Right atrium auricular region (tissue), 2 donors: ENCODE data around the gene IQGAP1. TPM values are rescaled to one million over a fixed set of nuclear protein-coding genes. Genes with fewer than 3 reads are reported as not detected.
"Not testable (repeated sequence)": the region's sequence is repeated elsewhere in the genome, so short reads cannot be mapped to it uniquely, and the experiment has no call there.

ENCODE experiments used
- DNase-seq: peaks from one replicate; pipeline ENCODE4 v3.0.0-alpha.2; 2019; ENCODE audit warnings: low spot score
- H3K27ac ChIP-seq, 2 donors: fragments of 200-600 bp; sonication (generic); 1 replicate in 1 of 2; 2 replicates in 1 of 2; pipeline ENCODE4 v1.5.1; 2016 to 2019
- H3K27me3 ChIP-seq, 2 donors: fragments of 200-600 bp; sonication (generic); one replicate each; pipeline versions ENCODE4 v1.5.1 to v1.6.0; 2017 to 2019
- H3K36me3 ChIP-seq: fragments of 200-600 bp; sonication (generic); one replicate; pipeline ENCODE4 v1.5.1; 2016
- H3K4me1 ChIP-seq, 2 donors: fragments of 200-600 bp; sonication (generic); one replicate each; pipeline versions ENCODE4 v1.5.1 to v1.6.0; 2017 to 2019
- H3K4me3 ChIP-seq, 2 donors: fragments of 200-600 bp; sonication (generic); 1 replicate in 1 of 2; 2 replicates in 1 of 2; pipeline ENCODE4 v1.5.1; 2017 to 2019; ENCODE audit warnings: mild to moderate bottlenecking in 1 of 2, moderate library complexity in 1 of 2
- H3K9me3 ChIP-seq, 2 donors: fragments of 200-600 bp; sonication (generic); one replicate each; pipeline ENCODE4 v1.5.1; 2019
- total RNA-seq, 2 donors: library from RNA; depleted of rRNA; stranded (reverse); fragments of >200 nt; gene quantifications; one replicate each; pipeline ENCODE4 v1.1.0, GENCODE V29; 2016
- TF ChIP-seq, protein P1 (sequence below), 2 donors: fragments of 200-600 bp; sonication (generic); IDR thresholded peaks; one replicate each; pipeline ENCODE4 v1.5.1; 2019; ENCODE audit warnings: antibody characterized with exemption in 2 of 2

The IQGAP1 gene
- total RNA-seq, 2 donors from 2014 or later = 56.5 to 96.3 TPM

DNA sequence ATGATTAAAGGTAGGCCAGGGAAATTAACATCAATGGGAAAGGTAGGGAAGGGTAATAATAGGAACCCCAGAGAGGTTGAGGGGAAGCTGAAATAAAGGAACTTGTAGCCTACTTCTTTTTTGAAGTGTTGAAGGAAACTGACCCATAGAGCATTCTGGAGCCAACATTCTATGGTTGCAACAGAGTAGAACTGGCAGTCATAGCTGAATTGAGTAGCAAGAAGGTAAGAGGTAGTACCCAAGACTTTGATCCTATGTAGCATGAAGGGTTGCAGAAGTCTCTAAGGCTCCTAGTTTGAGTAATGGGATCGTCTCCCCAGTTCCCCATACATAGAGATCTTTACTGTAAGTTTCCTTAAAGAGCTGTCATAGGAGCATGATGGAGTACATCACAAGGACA lies 43.4 kb upstream of the IQGAP1 start:
- H3K4me3 ChIP-seq = no peak overlapping the region
- peaks cover 0 to 19% of the 10 kb centered on the region in 2 donors for H3K4me1 ChIP-seq
- H3K27me3 ChIP-seq = no peaks in the 10 kb centered on the region
- H3K27ac ChIP-seq = peak overlapping the region in 1 of 2 donors; percentile 47
- no peaks in the 10 kb centered on the region for H3K36me3 ChIP-seq
- TF ChIP-seq, protein P1, sequence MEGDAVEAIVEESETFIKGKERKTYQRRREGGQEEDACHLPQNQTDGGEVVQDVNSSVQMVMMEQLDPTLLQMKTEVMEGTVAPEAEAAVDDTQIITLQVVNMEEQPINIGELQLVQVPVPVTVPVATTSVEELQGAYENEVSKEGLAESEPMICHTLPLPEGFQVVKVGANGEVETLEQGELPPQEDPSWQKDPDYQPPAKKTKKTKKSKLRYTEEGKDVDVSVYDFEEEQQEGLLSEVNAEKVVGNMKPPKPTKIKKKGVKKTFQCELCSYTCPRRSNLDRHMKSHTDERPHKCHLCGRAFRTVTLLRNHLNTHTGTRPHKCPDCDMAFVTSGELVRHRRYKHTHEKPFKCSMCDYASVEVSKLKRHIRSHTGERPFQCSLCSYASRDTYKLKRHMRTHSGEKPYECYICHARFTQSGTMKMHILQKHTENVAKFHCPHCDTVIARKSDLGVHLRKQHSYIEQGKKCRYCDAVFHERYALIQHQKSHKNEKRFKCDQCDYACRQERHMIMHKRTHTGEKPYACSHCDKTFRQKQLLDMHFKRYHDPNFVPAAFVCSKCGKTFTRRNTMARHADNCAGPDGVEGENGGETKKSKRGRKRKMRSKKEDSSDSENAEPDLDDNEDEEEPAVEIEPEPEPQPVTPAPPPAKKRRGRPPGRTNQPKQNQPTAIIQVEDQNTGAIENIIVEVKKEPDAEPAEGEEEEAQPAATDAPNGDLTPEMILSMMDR (IDR thresholded peaks at IDR 0.05) = no peak
- H3K9me3 ChIP-seq = no peaks in the 10 kb centered on the region
- no peak for DNase-seq

DNA sequence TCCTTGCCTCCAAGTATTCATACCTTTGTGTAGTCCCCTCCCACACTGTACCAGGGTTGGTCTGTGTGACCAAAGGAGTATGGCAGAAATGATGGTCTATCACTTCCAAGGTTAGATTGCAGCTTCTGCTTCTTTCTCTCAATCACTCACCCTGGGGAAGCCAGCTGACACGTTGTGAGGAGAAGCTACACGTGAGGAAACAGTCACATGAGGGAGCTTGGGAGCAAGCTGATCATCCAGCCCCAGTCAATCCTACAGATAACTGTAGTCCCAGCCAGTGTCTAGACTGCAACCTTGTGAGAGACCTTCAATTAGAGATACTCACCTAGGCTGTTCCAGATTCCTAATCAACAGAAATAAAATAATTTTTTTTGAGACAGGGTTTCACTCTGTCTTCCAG lies 42.2 kb upstream of the IQGAP1 start:
- no peak overlapping the region for H3K27ac ChIP-seq
- TF ChIP-seq, protein P1 (IDR thresholded peaks at IDR 0.05) = no peak
- no peak for DNase-seq

DNA sequence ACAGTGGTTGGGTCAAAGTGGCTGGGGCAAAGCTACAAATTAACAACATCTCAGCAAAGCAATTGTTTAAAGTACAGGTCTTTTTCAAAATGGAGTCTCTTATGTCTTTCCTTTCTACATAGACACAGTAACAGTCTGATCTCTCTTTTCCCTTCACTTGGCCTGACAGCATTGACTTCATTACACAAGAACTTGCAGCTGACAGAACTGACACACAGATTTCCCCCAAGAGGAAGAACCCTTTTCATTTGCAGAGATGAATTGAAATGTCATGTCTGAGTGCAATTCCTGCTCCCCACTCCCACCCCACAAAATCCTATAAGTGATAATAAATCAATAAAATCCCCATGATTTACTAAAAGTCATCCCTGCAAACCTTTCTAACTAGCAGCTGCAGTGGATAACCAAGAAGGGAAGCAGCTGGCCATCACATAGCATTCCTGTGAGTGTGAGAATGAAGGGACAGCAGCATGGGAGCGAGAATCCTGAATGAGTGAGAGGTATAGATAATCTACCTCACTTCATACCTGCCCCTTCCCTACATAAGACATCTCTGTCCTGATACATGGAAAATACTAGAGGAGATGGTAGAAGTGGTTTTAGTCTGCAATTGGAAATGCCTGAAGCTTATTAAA lies 40.5 kb upstream of the IQGAP1 start:
- not testable (repeated sequence) for DNase-seq
- H3K4me1 ChIP-seq = peaks cover 0 to 21% of the 10 kb centered on the region in 2 donors

More for the DNA sequence above, 42.2 kb upstream of the IQGAP1 start:
- Histone ChIP-seq H3K36me3 (no peaks in the 10 kb centered on the region), H3K4me1 (peaks cover 0 to 19% of the 10 kb centered on the region in 2 donors), H3K9me3 (no peaks in the 10 kb centered on the region), H3K27me3 (no peaks in the 10 kb centered on the region), H3K4me3 (no peak overlapping the region)

DNA sequence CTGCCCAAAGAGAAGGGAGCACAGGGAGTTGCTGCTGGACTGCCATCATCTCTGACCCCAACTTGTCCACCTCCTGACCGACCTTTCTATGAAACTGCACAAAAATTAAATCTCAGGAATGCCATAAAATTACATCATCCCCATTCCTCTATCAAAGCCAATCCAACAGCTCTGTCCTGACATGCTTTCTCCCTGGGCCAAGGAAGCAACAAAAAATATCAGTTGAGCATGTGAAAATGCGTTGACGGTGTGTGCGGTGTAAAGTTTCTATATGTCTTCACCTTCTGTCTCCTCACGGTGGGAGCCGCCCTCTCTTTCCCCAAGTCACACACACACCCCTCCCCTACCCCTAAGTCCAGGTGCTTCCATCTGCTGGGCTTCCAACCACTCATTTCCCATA lies 39.6 kb upstream of the IQGAP1 start:
- H3K36me3 ChIP-seq = no peaks in the 10 kb centered on the region
- H3K4me3 ChIP-seq = no peak overlapping the region
- H3K4me1 ChIP-seq = peaks cover 0 to 15% of the 10 kb centered on the region in 2 donors
- no peaks in the 10 kb centered on the region for H3K27me3 ChIP-seq
- H3K9me3 ChIP-seq = no peaks in the 10 kb centered on the region
- no peak for DNase-seq
- TF ChIP-seq, protein P1 (IDR thresholded peaks at IDR 0.05) = no peak
- H3K27ac ChIP-seq = no peak overlapping the region

More for the DNA sequence above, 40.5 kb upstream of the IQGAP1 start:
- H3K27ac ChIP-seq, H3K4me3 ChIP-seq, H3K36me3 ChIP-seq, H3K9me3 ChIP-seq, H3K27me3 ChIP-seq: not testable (repeated sequence)

DNA sequence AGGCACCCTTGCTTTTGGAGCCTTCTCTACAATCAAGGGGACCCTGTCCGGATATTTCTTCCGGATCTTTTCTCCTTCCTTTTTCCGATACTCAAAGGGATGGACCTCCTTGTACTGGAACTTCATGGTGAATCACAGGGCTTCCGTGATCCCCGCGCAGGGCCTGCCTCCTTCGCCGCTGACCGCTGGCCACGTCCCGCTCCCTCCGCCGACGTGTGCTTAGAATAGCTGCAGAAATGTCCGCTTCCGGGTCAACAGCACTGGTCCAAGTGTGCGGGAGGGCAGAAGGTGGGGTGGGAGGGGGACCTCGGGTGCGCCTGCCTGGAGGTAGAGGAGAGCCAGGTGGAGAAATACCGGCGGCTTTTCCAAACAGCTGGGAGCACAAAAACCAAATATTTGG lies 39.0 kb upstream of the IQGAP1 start:
- Histone ChIP-seq H3K4me3 (no peak overlapping the region), H3K27me3 (no peaks in the 10 kb centered on the region), H3K27ac (no peak overlapping the region), H3K36me3 (no peaks in the 10 kb centered on the region), H3K4me1 (peaks cover 0 to 11% of the 10 kb centered on the region in 2 donors), H3K9me3 (no peaks in the 10 kb centered on the region)
- TF ChIP-seq, protein P1 (IDR thresholded peaks at IDR 0.05) = no peak
- no peak for DNase-seq

DNA sequence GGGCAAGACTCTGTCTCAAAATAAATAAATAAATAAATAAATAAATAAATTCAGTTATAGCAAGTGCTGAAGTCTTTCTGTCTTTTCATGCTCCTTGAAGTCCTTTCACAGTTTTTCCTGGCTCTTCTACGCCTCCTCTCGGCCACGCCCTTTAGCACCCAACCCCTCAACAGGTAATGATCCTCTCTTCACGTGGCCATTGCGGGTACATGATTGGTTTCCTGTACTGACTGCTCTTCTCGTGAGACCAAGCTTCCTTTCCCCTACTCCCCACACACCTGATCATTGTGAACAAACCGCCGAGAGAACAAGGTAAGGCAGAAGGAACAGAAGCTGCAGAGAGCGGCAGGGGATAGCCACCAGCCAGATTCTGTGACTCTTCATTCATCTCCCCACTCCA lies 38.2 kb upstream of the IQGAP1 start:
- Histone ChIP-seq H3K27ac (no peak overlapping the region), H3K9me3 (no peaks in the 10 kb centered on the region), H3K4me1 (peaks cover 0 to 11% of the 10 kb centered on the region in 2 donors), H3K36me3 (no peaks in the 10 kb centered on the region), H3K27me3 (no peaks in the 10 kb centered on the region), H3K4me3 (no peak overlapping the region)
- DNase-seq = no peak
- TF ChIP-seq, protein P1 (IDR thresholded peaks at IDR 0.05) = no peak
